Activated CD4-positive, CD25-positive, alpha-beta regulatory T cell treated with anti-CD3 and anti-CD28 coated beads, Interleukin-2, amount 50 U/mL, for 24 hours (primary cell): ENCODE data around the gene SNX20.
A peak's percentile ranks its signal among the peaks of the same experiment; 100 is the strongest.

Experiments
- ATAC-seq, 2 donors: fragments of 150-1000 bp; cut with Tn5 transposase; one replicate each; pipeline ENCODE4 v1.10.0; 2021; ENCODE audit warnings: mild to moderate bottlenecking in 1 of 2, moderate library complexity in 1 of 2

Gene SNX20

GRCh38 chr16:50634090-50634489 is 47.0 kb downstream of the SNX20 start:
- ATAC-seq, result no peak

- ATAC-seq, result no peak
These were observed 47.9 kb downstream of the SNX20 start for GRCh38 chr16:50632927-50633800.

GRCh38 chr16:50631985-50632576 is 49.0 kb downstream of the SNX20 start:
- ATAC-seq, result no peak

- no peak for ATAC-seq
These were observed 49.7 kb downstream of the SNX20 start for GRCh38 chr16:50631249-50631984.

- ATAC-seq, result no peak
These were observed 50.6 kb downstream of the SNX20 start for GRCh38 chr16:50630394-50631020.

GRCh38 chr16:50629334-50629733 is 51.8 kb downstream of the SNX20 start:
- no peak for ATAC-seq

- no peak for ATAC-seq
These were observed 52.8 kb downstream of the SNX20 start for GRCh38 chr16:50628156-50628802.

GRCh38 chr16:50627419-50627818 is 53.7 kb downstream of the SNX20 start:
- ATAC-seq, result peak in 1 of 2 donors; percentile 50

- no peak for ATAC-seq
These were observed 54.2 kb downstream of the SNX20 start for GRCh38 chr16:50626868-50627267.

GRCh38 chr16:50625374-50625773 is 55.7 kb downstream of the SNX20 start:
- ATAC-seq, result no peak

- no peak for ATAC-seq
These were observed 56.6 kb downstream of the SNX20 start for GRCh38 chr16:50624449-50624970.

- ATAC-seq, result no peak
These were observed 58.3 kb downstream of the SNX20 start for GRCh38 chr16:50622643-50623369.

- ATAC-seq, result no peak
These were observed 59.1 kb downstream of the SNX20 start for GRCh38 chr16:50622029-50622428.
